ENCODE data around the gene NDOR1. TPM values are rescaled to one million over a fixed set of nuclear protein-coding genes. Genes with fewer than 3 reads are reported as not detected.

The NDOR1 gene
- total and polyA plus RNA-seq, 2 of the 8 experiments (the other 6 are each of a cell fraction or from before 2014, with no cell fraction given): 25.7 to 32.3 TPM

DNA sequence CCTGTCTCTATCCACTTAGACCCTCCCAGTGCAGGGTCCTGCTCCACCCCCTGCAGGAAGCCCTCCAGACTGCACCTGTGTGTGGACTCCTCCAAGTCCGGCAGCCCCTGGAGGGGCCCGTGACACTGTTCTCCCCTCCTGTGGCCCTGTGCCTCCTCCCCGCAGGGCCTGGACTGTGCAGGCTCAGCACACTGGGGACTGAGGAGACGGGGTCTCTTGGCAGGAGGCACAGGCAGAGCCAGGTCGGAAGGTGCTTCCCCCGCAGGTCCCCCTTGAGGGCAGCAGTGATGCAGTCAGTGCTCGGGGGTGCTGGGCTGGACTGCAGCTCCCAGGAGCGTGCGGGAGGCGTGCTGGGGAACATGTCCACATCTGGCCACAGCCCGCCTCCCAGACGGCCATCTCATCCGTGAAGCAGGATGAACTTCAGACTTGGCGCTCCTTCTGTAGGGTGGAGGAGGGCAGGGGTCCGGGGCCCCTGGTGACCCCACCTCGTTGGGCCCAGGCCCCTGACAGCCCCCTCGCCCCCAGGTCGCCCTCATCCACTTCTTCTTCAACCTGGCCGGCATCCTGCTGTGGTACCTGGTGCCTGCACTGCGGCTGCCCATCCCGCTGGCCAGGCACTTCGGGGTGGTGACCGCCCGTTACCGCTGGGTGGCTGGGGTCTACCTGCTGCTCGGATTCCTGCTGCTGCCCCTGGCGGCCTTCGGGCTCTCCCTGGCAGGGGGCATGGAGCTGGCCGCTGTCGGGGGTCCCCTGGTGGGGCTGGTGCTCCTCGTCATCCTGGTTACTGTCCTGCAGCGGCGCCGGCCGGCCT, 30.1 kb downstream of the NDOR1 start:
- Histone ChIP-seq H3K56ac (replicated peaks; ENCODE audit: insufficient read length, low read depth, low read length) (no peak overlapping the region), H2AK5ac (ENCODE audit: low read depth, low read length) (no peak overlapping the region), H3K9ac (replicated peaks in 1 of 4; ENCODE audit: extremely low read depth in 1 of 4, low read depth in 3 of 4, low read length in 3 of 4) (no peak overlapping the region), H4K5ac (ENCODE audit: insufficient read length, low read depth, low read length) (no peak overlapping the region), H3K27me3 (replicated peaks in 1 of 4; ENCODE audit: control insufficient read depth in 3 of 4, extremely low read depth in 1 of 4, insufficient read depth in 3 of 4, low read length in 3 of 4) (no peaks in the 10 kb centered on the region), H3K79me2 (ENCODE audit: control insufficient read depth in 1 of 2, insufficient read depth in 2 of 2, low read length in 2 of 2) (peaks cover 0 to 7% of the 10 kb centered on the region in 2 experiments; a peak in 1 of 4 replicates), H2BK12ac (ENCODE audit: low read depth, low read length) (no peak overlapping the region), H2BK15ac (ENCODE audit: low read length) (0 out of 2 replicates have a peak overlapping the region, but pooled peaks have one; percentile 72), H3K18ac (ENCODE audit: extremely low read depth, low read length) (no peak overlapping the region), H3K23me2 (ENCODE audit: low read depth, low read length) (peaks cover 5% of the 10 kb centered on the region; the same call in 1 of the 2 replicates), H3K23ac (ENCODE audit: insufficient read length) (no peak overlapping the region), H2AFZ (ENCODE audit: low read length) (no peak overlapping the region), H3K36me3 (ENCODE audit: control insufficient read depth in 2 of 4, insufficient read depth in 4 of 4, low read length in 3 of 4) (no peaks in the 10 kb centered on the region), H3K4me2 (ENCODE audit: insufficient read depth in 1 of 2, low read depth in 2 of 2, low read length in 2 of 2) (no peak overlapping the region), H2BK120ac (replicated peaks; ENCODE audit: low read depth, low read length) (no peak overlapping the region), H4K8ac (ENCODE audit: extremely low read depth, insufficient read depth, low read length) (0 out of 2 replicates have a peak overlapping the region, but pooled peaks have one; percentile 25), H3K4ac (replicated peaks; ENCODE audit: insufficient read length, low read depth, low read length) (peak overlapping the region; percentile 53), H4K91ac (replicated peaks; ENCODE audit: insufficient read length, low read length) (no peak overlapping the region), H2BK20ac (ENCODE audit: low read length) (no peak overlapping the region), H3K9me3 (ENCODE audit: insufficient read depth in 2 of 2, low read depth in 1 of 2, low read length in 1 of 2) (no peaks in the 10 kb centered on the region), H3K14ac (ENCODE audit: insufficient read length) (no peak overlapping the region), H3K79me1 (ENCODE audit: low read depth, low read length) (no peaks in the 10 kb centered on the region), H2BK5ac (ENCODE audit: low read depth, low read length) (no peak overlapping the region), H3K4me3 (ENCODE audit: extremely low read depth in 1 of 4, insufficient read depth in 2 of 4, low read depth in 3 of 4, low read length in 4 of 4) (no peak overlapping the region), H3K4me1 (replicated peaks in 1 of 4; ENCODE audit: control insufficient read depth in 3 of 4, insufficient read depth in 4 of 4, low read length in 3 of 4) (peaks cover 0 to 12% (median 8%) of the 10 kb centered on the region in 4 experiments; a peak in 6 of 7 replicates), H4K20me1 (replicated peaks in 1 of 2; ENCODE audit: control insufficient read depth in 1 of 2, insufficient read depth in 2 of 2, low read length in 2 of 2) (peaks cover 6 to 8% of the 10 kb centered on the region in 2 experiments), H3K27ac (ENCODE audit: low read depth, low read length) (no peak overlapping the region)
- FAIRE-seq: no peak
- no peak for DNase-seq (ENCODE audit: low read depth in 1 of 2, low spot score in 2 of 2)
- ChIA-PET POLR2A (ENCODE audit: partially characterized antibody) (interaction anchor here (1.0 to 69.9 kb wide), 3 partner anchors 1 to 72 kb away, joined by 3 to 1462 read pairs (median 1462); partner anchors contain the start of genes CYSRT1, NDOR1, NELFB and RNF208), CTCF (ENCODE audit: partially characterized antibody) (interaction anchor here (0.6 to 20.2 kb wide), 27 partner anchors 9 to 183 kb away, joined by 3 to 204 read pairs (median 6); partner anchors contain the start of genes ANAPC2, CYSRT1, LRRC26 and NDOR1)
- TF ChIP-seq RAD21 (IDR thresholded peaks at IDR 0.05 in 1 of 2, conservative IDR thresholded peaks at IDR 0.05 in 1 of 2; ENCODE audit: low read depth in 2 of 2, low read length in 2 of 2) (peak in 1 of 2 experiments; percentile 13; a peak in 1 of 4 replicates), SUZ12 (IDR thresholded peaks at IDR 0.05; ENCODE audit: low read length) (no peak), MAX (IDR thresholded peaks at IDR 0.05) (no peak)
- TF ChIP-seq, protein P1, sequence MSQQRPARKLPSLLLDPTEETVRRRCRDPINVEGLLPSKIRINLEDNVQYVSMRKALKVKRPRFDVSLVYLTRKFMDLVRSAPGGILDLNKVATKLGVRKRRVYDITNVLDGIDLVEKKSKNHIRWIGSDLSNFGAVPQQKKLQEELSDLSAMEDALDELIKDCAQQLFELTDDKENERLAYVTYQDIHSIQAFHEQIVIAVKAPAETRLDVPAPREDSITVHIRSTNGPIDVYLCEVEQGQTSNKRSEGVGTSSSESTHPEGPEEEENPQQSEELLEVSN (IDR thresholded peaks at IDR 0.05): no peak
- TF ChIP-seq, protein P2, sequence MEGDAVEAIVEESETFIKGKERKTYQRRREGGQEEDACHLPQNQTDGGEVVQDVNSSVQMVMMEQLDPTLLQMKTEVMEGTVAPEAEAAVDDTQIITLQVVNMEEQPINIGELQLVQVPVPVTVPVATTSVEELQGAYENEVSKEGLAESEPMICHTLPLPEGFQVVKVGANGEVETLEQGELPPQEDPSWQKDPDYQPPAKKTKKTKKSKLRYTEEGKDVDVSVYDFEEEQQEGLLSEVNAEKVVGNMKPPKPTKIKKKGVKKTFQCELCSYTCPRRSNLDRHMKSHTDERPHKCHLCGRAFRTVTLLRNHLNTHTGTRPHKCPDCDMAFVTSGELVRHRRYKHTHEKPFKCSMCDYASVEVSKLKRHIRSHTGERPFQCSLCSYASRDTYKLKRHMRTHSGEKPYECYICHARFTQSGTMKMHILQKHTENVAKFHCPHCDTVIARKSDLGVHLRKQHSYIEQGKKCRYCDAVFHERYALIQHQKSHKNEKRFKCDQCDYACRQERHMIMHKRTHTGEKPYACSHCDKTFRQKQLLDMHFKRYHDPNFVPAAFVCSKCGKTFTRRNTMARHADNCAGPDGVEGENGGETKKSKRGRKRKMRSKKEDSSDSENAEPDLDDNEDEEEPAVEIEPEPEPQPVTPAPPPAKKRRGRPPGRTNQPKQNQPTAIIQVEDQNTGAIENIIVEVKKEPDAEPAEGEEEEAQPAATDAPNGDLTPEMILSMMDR (IDR thresholded peaks at IDR 0.05; ENCODE audit: control extremely low read depth in 1 of 3, insufficient read depth in 1 of 3, low read depth in 1 of 3, low read length in 3 of 3): peak in 1 of 3 experiments; percentile 38; a peak in 2 of 4 replicates
- 87% methylated on average over 25 of the region's 35 CpGs; no CpG with 5 or more reads in 1 of the 2 experiments for WGBS, 2 experiments (ENCODE audit: extremely low coverage in 1 of 2, insufficient coverage in 1 of 2, insufficient read length in 1 of 2, insufficient replicate concordance in 2 of 2, low coverage in 1 of 2, low lambda C conversion rate in 2 of 2, missing lambda C conversion rate in 1 of 2)

Measured in H1 (cell line).